OCI-LY1 (cell line): ENCODE results near the gene PLCXD3.

Source experiments
- H2AFZ ChIP-seq: fragments of 200-600 bp; sonication (generic), shearing (Covaris generic); 2 replicates; pipeline ENCODE4 v1.6.0; 2014; ENCODE audit warnings: antibody characterized with exemption, mild to moderate bottlenecking, low read length
- H3F3A ChIP-seq: fragments of 200-600 bp; sonication (generic), shearing (Covaris generic); 2 replicates; pipeline ENCODE4 v1.6.0; 2014; ENCODE audit warnings: mild to moderate bottlenecking, antibody characterized with exemption, low read length, moderate library complexity; ENCODE audit not compliant: insufficient read depth
- H3K27ac ChIP-seq: fragments of 200-600 bp; sonication (generic); 2 replicates; pipeline ENCODE4 v1.5.1; 2014; ENCODE audit warnings: low read length, mixed run types, mild to moderate bottlenecking, low read depth; ENCODE audit not compliant: poor library complexity, severe bottlenecking
- H3K27me3 ChIP-seq: fragments of 200-600 bp; sonication (generic); 2 replicates; pipeline ENCODE4 v1.6.0; 2014; ENCODE audit warnings: antibody characterized with exemption, mild to moderate bottlenecking, low read length, moderate library complexity; ENCODE audit not compliant: insufficient read depth
- H3K36me3 ChIP-seq: fragments of 200-600 bp; sonication (generic); 2 replicates; pipeline ENCODE4 v1.6.1; 2014; ENCODE audit warnings: mild to moderate bottlenecking, antibody characterized with exemption, low read length, moderate library complexity, mixed read lengths; ENCODE audit not compliant: insufficient read depth
- H3K4me1 ChIP-seq: fragments of 200-600 bp; sonication (generic); 2 replicates; pipeline ENCODE4 v1.5.1; 2014; ENCODE audit warnings: mild to moderate bottlenecking, low read length, moderate library complexity; ENCODE audit not compliant: insufficient read depth, severe bottlenecking
- H3K4me2 ChIP-seq: fragments of 200-600 bp; sonication (generic), shearing (Covaris generic); 2 replicates; pipeline ENCODE4 v1.6.1; 2014; ENCODE audit warnings: low read length
- H3K4me3 ChIP-seq: fragments of 200-600 bp; sonication (generic); 2 replicates; pipeline ENCODE4 v1.5.1; 2014; ENCODE audit warnings: low read length, low read depth, mild to moderate bottlenecking, mixed read lengths; ENCODE audit not compliant: poor library complexity, severe bottlenecking
- H3K79me2 ChIP-seq: fragments of 200-600 bp; shearing (Covaris generic); 2 replicates; pipeline ENCODE4 v1.6.1; 2016; ENCODE audit warnings: mixed run types, low read length, mixed read lengths; ENCODE audit not compliant: insufficient read depth
- H3K9ac ChIP-seq: fragments of 200-600 bp; sonication (generic), shearing (Covaris generic); 2 replicates; pipeline ENCODE4 v1.6.1; 2014; ENCODE audit warnings: mild to moderate bottlenecking, low read length, mixed read lengths
- H3K9me2 ChIP-seq: fragments of 200-600 bp; sonication (generic), shearing (Covaris generic); 2 replicates; pipeline ENCODE4 v1.6.1; 2014; ENCODE audit warnings: low read depth, mild to moderate bottlenecking, low read length, mixed read lengths
- H3K9me3 ChIP-seq: fragments of 200-600 bp; shearing (Covaris generic); 2 replicates; pipeline ENCODE4 v1.6.1; 2014; ENCODE audit warnings: low read length, mixed read lengths
- H4K20me1 ChIP-seq: fragments of 200-600 bp; sonication (generic), shearing (Covaris generic); 2 replicates; pipeline ENCODE4 v1.6.0; 2016; ENCODE audit warnings: mild to moderate bottlenecking, low read length; ENCODE audit not compliant: insufficient read depth
- EZH2 ChIP-seq: fragments of 200-600 bp; sonication (generic), shearing (Covaris generic); IDR thresholded peaks from 2 replicates; pipeline ENCODE4 v1.8.0; 2017; ENCODE audit warnings: borderline replicate concordance, mixed run types, mild to moderate bottlenecking, antibody characterized with exemption, low read length, moderate library complexity, mixed read lengths
- TF ChIP-seq, protein P1 (sequence below): fragments of 200-600 bp; sonication (generic), shearing (Covaris generic); IDR thresholded peaks from 2 replicates; pipeline ENCODE4 v1.5.1; 2017; ENCODE audit warnings: mild to moderate bottlenecking, antibody characterized with exemption, low read length, moderate library complexity, mixed read lengths

PLCXD3 gene

DNA sequence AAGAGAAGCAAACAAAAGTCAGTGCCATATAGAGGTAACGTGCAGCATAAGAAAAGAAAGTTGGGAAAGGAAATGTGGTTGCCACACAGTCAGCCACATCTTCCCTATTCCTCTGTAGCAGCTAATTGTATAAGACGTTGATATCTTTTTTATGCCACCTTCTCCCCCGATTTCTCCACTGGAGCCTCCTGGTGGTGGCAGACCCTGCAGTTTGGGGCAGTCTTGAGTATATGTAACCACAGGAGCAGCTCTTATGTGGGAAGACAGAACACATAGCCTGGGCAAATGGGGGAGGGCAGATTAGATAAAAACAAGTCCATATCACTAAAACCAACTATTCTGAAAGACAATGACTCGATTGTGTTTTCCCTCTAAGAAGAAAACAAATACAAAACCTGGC lies 99.7 kb downstream of the PLCXD3 start:
- Histone ChIP-seq H3K79me2 (no peaks in the 10 kb centered on the region), H3K9ac (no peak overlapping the region), H4K20me1 (no peaks in the 10 kb centered on the region), H3K4me3 (no peak overlapping the region), H3K4me2 (no peak overlapping the region), H3K36me3 (no peaks in the 10 kb centered on the region), H3K9me3 (no peaks in the 10 kb centered on the region), H3F3A (no peaks in the 10 kb centered on the region), H3K4me1 (no peaks in the 10 kb centered on the region), H3K9me2 (no peaks in the 10 kb centered on the region), H3K27me3 (no peaks in the 10 kb centered on the region), H3K27ac (no peak overlapping the region), H2AFZ (no peak overlapping the region)
- no peak for TF ChIP-seq EZH2
- TF ChIP-seq, protein P1, sequence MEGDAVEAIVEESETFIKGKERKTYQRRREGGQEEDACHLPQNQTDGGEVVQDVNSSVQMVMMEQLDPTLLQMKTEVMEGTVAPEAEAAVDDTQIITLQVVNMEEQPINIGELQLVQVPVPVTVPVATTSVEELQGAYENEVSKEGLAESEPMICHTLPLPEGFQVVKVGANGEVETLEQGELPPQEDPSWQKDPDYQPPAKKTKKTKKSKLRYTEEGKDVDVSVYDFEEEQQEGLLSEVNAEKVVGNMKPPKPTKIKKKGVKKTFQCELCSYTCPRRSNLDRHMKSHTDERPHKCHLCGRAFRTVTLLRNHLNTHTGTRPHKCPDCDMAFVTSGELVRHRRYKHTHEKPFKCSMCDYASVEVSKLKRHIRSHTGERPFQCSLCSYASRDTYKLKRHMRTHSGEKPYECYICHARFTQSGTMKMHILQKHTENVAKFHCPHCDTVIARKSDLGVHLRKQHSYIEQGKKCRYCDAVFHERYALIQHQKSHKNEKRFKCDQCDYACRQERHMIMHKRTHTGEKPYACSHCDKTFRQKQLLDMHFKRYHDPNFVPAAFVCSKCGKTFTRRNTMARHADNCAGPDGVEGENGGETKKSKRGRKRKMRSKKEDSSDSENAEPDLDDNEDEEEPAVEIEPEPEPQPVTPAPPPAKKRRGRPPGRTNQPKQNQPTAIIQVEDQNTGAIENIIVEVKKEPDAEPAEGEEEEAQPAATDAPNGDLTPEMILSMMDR: peak; percentile 9; the same call in 1 of the 2 replicates

DNA sequence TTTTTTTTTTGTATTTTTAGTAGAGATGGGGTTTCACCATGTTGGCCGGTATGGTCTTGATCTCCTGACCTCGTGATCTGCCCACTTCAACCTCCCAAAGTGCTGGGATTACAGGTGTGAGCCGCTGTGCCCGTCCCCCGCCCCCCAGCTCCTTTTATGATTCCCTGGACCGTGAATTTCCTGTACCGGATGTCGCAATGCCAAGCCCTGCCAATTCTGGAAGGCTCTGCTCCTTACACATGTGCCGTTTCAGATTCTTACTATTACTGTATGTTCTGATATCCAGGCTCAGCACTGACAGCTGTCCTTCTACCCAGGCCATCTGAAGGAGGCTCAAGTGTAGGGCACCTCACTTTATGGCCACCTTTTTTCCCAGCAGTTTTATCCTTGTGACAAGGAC lies 100.1 kb downstream of the PLCXD3 start:
- Histone ChIP-seq H3K9ac (no peak overlapping the region), H3K9me2 (no peaks in the 10 kb centered on the region), H3K4me1 (no peaks in the 10 kb centered on the region), H3K9me3 (no peaks in the 10 kb centered on the region), H4K20me1 (no peaks in the 10 kb centered on the region), H3K4me2 (no peak overlapping the region), H3K4me3 (no peak overlapping the region), H3K27ac (no peak overlapping the region), H3K27me3 (no peaks in the 10 kb centered on the region), H3K36me3 (no peaks in the 10 kb centered on the region), H3K79me2 (no peaks in the 10 kb centered on the region), H3F3A (no peaks in the 10 kb centered on the region), H2AFZ (no peak overlapping the region)
- TF ChIP-seq EZH2: no peak
- TF ChIP-seq, protein P1: no peak

DNA sequence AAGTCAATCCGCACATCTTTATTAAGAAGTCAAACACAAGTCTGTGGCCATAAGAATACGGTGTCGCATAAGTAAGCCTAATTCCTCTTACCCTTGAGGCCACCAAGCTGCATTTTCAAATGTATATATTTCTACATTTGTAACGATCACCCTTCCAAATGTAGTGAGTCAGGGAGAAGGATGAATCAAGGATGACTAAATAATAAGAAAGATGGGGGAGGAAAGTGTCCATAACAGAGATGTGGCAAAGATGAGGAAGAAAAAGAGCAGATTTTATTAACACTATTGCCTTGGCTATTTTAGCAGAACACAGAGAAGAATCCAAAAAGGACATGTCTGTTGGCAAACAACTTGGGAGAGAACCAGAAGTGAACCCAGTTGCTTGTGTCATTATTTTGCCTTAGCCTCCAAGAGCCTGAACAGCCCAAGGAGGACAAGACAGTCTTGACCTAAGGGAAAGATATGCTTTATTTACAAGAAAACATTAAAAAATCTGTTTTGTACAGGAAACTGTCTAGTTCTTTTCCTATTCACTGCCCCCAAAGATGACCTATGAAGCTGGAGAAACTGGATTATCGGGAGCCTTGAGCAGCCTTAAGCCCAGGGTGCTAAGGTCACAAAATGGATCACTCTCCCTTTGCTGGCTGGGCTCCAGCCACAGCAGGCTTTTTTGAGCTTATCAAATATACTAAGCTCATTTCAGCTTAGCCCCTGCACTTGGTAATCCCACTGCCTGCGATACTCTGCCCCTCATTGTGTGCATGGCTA lies 101.5 kb downstream of the PLCXD3 start:
- H3K79me2 ChIP-seq: no peaks in the 10 kb centered on the region
- no peak overlapping the region for H3K4me3 ChIP-seq
- H3K27me3 ChIP-seq: no peaks in the 10 kb centered on the region
- no peak overlapping the region for H2AFZ ChIP-seq
- no peak overlapping the region for H3K27ac ChIP-seq
- no peaks in the 10 kb centered on the region for H3K4me1 ChIP-seq
- H3K9me3 ChIP-seq: no peaks in the 10 kb centered on the region
- H4K20me1 ChIP-seq: no peaks in the 10 kb centered on the region
- H3K4me2 ChIP-seq: no peak overlapping the region
- H3K9me2 ChIP-seq: no peaks in the 10 kb centered on the region
- no peaks in the 10 kb centered on the region for H3K36me3 ChIP-seq
- TF ChIP-seq, protein P1: no peak
- TF ChIP-seq EZH2: no peak
- H3K9ac ChIP-seq: no peak overlapping the region
- H3F3A ChIP-seq: no peaks in the 10 kb centered on the region
